Astrocyte of the spinal cord (primary cell): ENCODE measurements around the gene C1GALT1.

ENCODE experiments used
- DNase-seq: peaks from one replicate; pipeline ENCODE4 v3.0.0; 2011; ENCODE audit warnings: low read depth, low spot score
- H3K4me3 ChIP-seq: 2 replicates; pipeline ENCODE4 v1.5.1; 2011; ENCODE audit warnings: low read depth, mild to moderate bottlenecking, low read length, moderate library complexity
- CTCF ChIP-seq: IDR thresholded peaks from 2 replicates; pipeline ENCODE4 v1.5.1; 2012; ENCODE audit warnings: low read depth, mild to moderate bottlenecking, low read length, inconsistent platforms
- in situ Hi-C: cut with HindIII; loops from 2 replicates; pipeline ENCODE4 v1.10.0; 2017; ENCODE audit warnings: low sequenced_read_pairs

C1GALT1 gene

GRCh38 chr7:7202375-7202720 is 20.0 kb downstream of the C1GALT1 start:
- H3K4me3 ChIP-seq, result no peak overlapping the region
- DNase-seq, result no peak
- in situ Hi-C loops, result no loop called here
- no peak for TF ChIP-seq CTCF

GRCh38 chr7:7203813-7204575 is 21.6 kb downstream of the C1GALT1 start:
- TF ChIP-seq CTCF, result no peak
- no peak overlapping the region for H3K4me3 ChIP-seq
- DNase-seq, result no peak
- in situ Hi-C loops, result no loop called here

GRCh38 chr7:7207876-7208275 is 25.5 kb downstream of the C1GALT1 start:
- in situ Hi-C loops, result no loop called here
- no peak overlapping the region for H3K4me3 ChIP-seq
- no peak for TF ChIP-seq CTCF
- DNase-seq, result no peak

- TF ChIP-seq CTCF, result no peak
- H3K4me3 ChIP-seq, result no peak overlapping the region
- in situ Hi-C loops, result no loop called here
- DNase-seq, result no peak
Measured at GRCh38 chr7:7208520-7208919, 26.2 kb downstream of the C1GALT1 start.

GRCh38 chr7:7209412-7210050 is 27.2 kb downstream of the C1GALT1 start:
- in situ Hi-C loops, result no loop called here
- no peak for TF ChIP-seq CTCF

GRCh38 chr7:7210475-7211237 is 28.3 kb downstream of the C1GALT1 start:
- no peak for TF ChIP-seq CTCF
- in situ Hi-C loops, result no loop called here
- DNase-seq, result no peak
- H3K4me3 ChIP-seq, result no peak overlapping the region

More at GRCh38 chr7:7209412-7210050, 27.2 kb downstream of the C1GALT1 start:
- H3K4me3 ChIP-seq, result no peak overlapping the region
- DNase-seq, result no peak
